Measurements from ENCODE around the gene GGN.
"Not testable (repeated sequence)": the region's sequence is repeated elsewhere in the genome, so short reads cannot be mapped to it uniquely, and the experiment has no call there.

Gene GGN, protein sequence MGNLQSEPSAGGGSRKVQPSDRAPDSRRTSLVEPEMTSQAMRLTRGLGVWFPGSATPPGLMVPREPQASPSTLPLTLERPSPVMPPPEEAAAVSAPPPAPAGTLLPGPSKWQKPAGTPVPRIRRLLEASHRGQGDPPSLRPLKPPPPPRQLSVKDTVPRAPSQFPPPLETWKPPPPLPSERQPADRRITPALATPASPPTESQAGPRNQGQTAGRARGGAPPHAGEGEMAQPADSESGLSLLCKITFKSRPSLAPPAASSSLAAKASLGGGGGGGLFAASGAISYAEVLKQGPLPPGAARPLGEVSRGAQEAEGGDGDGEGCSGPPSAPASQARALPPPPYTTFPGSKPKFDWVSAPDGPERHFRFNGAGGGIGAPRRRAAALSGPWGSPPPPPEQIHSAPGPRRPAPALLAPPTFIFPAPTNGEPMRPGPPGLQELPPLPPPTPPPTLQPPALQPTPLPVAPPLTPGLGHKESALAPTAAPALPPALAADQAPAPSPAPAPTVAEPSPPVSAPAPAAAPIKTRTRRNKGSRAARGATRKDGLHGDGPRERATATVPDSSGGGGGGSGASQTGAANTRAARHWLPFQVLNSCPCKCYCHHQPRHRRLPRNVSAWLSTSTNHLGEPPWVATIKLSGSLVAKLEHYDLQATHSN

DNA sequence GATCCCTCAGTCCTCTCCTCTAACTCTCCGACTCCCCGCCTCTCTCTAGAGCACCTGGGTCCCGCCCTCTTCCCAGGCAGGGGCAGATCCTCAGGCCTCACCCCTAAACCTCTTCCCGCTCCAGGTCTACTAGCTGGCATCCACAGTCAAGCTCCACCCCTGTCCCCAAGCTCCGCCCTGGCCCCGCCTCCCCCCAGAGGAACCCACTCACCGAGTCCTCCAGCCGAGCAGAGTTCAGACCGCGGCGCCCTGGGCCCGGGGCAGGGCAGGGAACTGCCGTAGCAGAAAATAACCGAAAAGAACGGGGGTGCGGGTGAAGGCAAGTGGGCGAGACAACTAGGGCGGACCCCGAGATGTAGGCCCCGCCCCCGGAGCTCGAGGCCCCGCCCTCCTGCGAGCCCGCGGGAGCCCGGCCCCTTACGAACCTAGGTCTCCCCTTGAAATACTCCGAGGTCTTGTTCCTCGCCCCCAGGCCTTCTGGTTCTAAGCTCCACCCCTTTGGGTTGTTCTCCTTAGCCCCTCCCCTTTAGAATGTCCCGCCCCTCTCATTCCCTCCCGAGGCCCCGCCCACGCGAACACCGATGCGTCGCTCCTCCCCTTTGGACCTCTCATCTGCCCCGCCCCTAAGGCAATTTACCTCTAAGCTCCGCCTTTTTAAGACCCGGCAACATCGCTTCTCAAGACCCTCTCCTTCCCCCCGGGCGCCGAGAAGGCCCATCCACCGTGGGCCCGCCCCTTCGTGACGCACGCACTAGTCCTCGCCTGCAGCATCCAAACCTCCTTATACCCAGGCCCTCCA lies at the start of gene GGN:
Gene GGN, minus strand, starts transcription at position 485 of the 799 bp plus-strand sequence. CDS start 773 bp downstream, outside the sequence.
- in situ Hi-C loops (cut with MboI; ENCODE audit: low sequenced_read_pairs), result no loop called here

DNA sequence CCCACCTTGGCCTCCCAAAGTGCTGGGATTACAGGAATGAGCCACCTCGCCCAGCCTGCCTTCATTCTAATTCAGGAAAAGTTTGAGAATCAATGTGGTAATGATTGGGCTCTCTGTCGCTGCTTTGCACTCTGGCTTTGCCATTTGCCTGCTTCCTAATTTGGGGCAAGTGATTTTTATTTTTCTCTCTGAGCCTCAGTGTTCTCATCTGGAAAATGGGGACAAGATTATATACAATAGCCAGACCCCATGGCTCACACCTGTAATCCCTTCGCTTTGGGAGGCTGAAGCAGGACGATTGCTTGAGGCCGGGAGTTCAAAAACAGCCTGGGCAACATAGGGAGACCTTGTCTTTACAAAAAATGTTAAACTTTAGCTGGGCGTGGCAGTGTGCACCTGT lies 49.5 kb upstream of the GGN start:
- in situ Hi-C loops (cut with MboI; ENCODE audit: low sequenced_read_pairs), result no loop called here

DNA sequence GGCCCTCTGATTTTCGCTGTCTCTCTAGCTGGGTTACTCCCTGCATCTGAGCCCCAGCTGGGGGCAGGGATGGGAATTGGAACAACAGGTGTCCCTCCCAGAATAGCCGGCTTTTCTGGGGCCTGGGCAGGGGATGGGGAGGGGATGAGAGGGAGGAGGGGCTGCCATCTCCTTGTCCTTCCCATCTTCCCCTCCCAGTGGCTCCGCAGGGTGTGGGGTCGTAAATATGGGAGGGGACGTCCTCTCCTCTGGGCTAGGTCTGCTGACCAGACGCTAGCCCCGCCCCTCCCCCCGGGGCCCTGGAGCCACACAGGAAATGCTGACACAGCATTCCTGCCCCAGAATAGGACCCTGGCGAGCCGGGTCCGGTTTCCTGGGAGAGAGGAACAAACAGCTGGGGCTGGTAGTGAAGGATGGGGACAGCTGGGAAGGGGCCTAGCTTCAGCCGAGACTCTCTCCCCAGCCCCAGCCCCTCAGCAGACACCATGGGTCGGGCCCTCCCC lies 46.8 kb upstream of the GGN start:
- in situ Hi-C loops (cut with MboI; ENCODE audit: low sequenced_read_pairs), result no loop called here

DNA sequence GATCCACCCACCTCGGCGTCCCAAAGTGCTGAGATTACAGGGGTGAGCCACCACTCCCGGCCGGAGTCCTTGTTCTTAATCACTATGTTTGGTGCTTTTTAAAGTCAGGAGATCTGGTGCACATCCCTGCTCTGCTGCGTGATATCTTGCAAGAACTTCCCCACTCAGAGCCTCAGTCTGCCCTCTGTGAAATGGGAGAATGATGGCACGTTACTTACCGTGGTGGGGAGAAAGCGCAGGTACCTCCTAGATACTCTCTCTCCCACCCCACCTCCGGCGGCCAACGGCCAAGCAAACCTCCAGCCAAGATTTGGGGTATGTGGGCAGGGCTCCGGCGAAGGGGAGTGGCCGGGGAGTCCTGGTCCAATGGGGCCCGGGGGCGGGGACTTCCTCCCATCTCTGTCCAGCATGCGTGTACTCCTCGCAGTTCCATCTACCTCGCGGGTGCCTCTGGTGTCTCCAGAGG lies 45.5 kb upstream of the GGN start, which contains the start of gene RYR1:
Gene RYR1, plus strand, starts transcription at position 424 of the 466 bp plus-strand sequence. CDS start 139 bp downstream, outside the sequence.
- in situ Hi-C loops (cut with MboI; ENCODE audit: low sequenced_read_pairs), result no loop called here

DNA sequence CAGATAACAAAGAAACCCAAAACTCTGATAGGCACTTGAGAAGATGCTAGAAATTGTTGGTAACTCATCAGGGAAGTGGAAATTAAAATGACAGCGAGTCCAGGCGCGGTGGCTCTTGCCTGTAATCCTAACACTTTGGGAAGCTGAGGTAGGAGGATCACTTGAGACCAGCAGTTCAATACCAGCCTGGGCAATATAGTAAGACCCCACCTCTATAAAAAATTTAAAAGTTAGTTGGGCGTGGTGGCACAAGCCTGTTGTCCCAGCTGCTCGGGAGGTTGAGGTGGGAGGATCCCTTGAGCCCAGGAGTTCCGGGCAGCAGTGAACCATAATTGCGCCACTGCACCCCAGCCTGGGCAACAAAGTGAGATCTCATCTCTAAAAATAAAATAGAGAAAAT lies 43.1 kb upstream of the GGN start:
- in situ Hi-C loops (cut with MboI; ENCODE audit: low sequenced_read_pairs), result no loop called here

DNA sequence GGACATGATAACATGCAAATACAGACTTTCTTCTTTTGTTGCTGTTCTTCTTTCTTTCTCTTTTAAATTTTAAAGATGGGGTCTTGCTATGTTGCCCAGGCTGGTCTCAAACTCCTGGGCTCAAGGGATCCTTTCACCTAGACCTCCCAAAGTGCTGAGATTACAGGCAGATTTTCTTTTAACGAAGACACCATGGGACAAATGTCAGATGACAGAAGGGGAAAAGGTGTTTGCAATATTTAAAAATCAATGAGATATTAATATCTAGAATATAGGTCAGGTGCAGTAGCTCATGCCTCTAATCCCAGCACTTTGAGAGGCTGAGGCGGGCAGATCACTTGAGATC lies 42.0 kb upstream of the GGN start:
- in situ Hi-C loops (cut with MboI; ENCODE audit: low sequenced_read_pairs), result no loop called here

DNA sequence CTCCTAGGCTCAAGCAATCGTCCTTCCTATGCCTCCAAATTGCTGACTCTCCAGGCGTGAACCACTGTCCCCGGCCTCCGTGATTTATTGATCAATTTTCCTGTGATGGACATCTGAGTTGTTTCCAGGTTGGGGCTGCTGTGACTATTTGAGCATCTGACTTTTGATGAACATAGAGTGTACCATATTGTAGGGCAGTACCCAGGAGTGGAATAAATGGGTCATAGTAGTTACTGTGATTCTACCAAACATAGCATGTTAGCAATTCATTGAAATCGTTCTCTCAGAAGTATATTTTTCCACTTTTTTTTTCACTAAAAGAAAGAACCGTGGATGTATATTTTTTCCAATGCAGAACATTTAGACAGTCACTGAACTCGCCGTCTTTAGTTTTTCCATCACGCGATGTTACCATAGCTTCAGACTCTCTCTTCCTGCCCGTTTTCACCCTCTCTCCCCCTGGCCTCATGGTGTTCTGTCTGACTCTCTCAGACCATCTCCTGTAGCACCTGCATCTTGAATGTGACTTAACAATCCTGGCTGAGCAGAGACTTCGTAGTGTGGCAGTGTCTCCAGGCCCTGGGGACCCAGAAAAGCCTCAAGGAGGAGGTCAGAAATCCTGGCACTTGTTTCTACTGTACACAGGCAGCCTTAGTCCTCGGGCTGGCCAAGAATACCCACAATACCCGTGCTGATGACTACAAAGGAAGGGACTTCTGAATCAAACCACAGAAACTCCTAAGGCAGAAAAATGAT lies 41.4 kb upstream of the GGN start:
- in situ Hi-C loops (cut with MboI; ENCODE audit: low sequenced_read_pairs), result no loop called here

DNA sequence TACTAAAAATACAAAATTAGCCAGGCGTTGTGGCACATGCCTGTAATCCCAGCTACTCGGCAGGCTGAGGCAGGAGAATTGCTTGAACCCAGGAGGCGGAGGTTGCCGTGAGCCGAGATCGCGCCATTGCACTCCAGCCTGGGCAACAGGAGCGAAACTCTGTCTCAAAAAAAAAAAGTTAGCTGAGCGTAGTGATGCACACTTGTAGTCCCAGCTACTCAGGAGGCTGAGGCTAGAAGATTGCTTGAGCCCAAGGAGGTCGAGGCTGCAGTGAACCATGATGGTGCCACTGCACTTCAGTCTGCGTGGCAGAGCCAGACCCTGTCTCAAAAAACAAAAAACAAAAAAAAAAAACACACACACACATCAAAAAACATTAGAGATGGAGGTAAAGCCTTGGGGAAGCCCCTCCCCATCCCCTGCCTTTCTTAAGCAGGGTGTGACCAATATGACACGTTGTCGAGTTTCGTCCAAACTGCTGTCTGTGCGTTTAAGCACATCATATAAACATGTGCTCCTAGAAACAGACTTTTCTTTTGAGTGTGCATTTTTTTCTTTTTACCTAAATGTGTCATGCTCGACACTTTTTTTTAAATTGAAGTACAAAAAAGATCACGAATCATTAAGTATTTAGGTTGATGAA lies 39.3 kb upstream of the GGN start:
- in situ Hi-C loops (cut with MboI; ENCODE audit: low sequenced_read_pairs), result not testable (repeated sequence)

DNA sequence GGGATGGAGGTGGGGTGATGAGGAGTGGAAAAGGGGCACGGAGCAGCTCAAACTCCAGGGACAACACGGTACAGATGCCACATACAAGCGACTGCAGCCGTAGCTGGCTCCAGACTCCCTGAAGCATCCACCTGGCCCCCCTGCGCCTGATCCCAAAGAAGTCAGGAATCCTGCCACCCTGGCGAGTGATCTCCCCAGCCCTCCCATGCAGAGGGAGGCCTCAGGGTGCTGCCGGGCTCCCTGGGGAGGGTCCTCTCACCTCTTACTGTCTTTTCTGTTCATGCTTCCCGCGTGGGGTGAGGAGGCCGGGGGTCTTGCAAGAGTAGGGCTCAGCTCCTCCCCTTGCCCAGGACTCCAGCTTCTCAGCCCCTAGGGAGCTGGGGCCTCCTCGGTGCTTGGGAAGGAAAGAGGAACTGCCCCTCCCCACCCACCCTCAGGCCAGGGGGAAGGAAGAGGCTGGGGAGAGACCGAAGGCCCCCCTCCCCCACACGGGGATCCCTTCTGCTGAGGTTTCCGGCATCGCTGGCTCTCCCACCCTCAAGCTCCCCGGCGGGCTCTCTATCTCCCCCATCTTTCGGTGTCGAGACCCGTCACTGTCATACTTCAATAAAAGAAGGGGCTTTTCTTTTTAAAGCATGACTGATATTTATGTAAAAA lies 38.1 kb upstream of the GGN start, which contains the start of gene RASGRP4:
Gene RASGRP4, minus strand, starts transcription at position 410 of the 657 bp plus-strand sequence. Its CDS starts 128 bp downstream, at position 282.
- in situ Hi-C loops (cut with MboI; ENCODE audit: low sequenced_read_pairs), result no loop called here

DNA sequence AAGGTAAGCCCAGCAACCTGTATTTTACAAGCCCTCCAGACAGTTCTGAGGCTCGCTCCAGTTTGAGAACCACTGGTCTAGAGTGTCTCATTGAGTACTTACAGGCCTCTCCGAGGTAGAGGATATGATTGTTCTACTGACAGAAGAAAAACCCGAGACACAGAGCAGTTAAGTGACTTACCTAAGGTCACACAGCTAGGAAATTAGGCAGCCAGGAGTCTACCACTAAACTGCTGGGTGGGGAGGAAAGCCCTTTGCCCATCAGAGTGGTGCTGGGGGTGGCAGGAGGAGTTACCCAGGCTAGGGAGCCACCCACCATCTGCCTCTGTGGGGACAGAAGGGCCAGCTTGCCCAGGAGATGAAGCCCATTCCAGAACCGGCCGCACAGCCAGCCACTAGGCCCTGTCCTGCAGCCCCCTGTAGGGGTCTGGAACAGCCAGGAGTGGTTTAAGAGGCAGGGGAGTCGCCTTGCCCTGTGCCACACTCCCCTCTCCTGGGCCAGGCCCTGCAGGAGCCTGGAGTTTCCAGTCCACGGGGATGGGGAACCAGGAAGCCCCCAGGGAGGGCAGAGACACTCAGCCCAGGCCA lies 37.5 kb upstream of the GGN start:
- in situ Hi-C loops (cut with MboI; ENCODE audit: low sequenced_read_pairs), result no loop called here

DNA sequence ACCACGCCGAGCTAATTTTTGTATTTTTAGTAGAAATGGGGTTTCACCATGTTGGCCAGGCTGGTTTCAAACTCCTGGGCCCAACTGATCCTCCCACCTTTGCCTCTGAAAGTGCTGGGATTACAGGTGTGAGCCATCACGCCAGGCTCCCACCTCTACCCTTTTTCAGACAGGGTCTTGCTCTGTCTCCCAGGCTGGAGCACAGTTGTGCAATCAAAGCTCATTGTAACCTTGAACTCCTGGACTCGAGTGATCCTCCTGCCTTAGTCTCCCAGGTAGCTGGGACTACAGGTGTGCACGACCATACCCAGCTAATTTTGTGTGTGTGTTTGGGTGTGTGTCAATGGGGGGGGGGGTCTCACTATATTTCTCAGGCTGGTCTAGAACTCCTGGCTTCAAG lies 36.4 kb upstream of the GGN start:
- in situ Hi-C loops (cut with MboI; ENCODE audit: low sequenced_read_pairs), result loop anchor here (25.0 kb wide), 1 partner anchor 488 kb away; the partner anchor contains the start of gene CCER2

DNA sequence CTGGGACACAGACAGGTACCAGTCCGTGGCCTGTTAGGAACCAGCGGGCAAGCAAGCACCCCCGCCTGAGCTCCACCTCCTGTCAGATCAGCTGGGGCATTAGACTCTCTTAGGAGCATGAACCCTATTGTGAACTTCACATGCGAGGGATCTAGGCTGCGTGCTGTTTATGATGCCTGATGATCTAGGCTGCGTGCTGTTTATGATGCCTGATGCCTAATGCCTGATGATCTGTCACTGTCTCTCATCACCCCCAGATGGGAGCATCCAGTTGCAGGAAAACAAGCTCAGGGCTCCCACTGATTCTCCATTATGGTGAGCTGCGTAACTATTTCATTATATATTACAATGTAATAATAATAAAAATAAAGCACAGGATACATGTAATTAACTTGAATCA lies 34.6 kb upstream of the GGN start:
- in situ Hi-C loops (cut with MboI; ENCODE audit: low sequenced_read_pairs), result loop anchor here (25.0 kb wide), 1 partner anchor 490 kb away; the partner anchor contains the start of gene CCER2

DNA sequence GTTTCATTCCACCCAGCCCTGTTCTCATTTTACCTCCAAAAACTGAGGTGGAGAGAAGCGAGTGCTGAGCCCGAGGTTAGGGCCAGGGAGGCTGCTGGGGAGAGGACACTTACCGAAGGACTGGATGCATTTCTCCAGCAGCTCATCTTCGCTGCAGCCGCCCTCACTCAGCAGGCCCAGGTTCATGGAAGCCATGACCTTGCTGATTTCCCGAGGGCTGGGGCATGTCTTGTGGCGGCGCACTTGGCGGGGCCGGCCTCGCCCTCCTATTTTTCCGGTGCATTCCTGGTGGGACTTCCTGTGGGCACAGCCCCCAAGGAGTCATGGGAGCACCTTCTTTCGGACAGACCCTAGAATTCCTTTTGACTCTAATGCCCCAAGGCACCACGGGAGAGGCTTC lies 34.0 kb upstream of the GGN start:
- in situ Hi-C loops (cut with MboI; ENCODE audit: low sequenced_read_pairs), result loop anchor here (25.0 kb wide), 1 partner anchor 490 kb away; the partner anchor contains the start of gene CCER2

DNA sequence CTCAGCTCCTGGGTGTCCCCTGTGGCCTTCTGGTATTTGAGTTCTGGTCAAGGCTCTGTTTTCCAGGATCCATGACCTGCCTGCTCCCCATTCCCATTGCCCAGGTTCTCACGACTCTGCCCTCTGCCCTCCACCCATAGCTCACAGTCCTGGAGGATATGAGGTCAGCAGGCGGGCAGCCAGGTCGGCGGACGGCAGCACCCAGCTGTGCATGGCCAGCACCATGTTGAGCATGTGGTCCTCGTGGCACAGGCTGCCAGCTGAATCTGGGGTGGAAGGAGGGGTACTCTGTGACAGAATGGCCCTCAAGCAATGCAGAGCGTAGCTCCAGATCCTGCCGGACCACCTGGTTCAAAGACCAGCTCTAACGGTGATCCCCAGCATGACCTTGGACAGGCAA lies 33.1 kb upstream of the GGN start:
- in situ Hi-C loops (cut with MboI; ENCODE audit: low sequenced_read_pairs), result loop anchor here (25.0 kb wide), 1 partner anchor 491 kb away; the partner anchor contains the start of gene CCER2

DNA sequence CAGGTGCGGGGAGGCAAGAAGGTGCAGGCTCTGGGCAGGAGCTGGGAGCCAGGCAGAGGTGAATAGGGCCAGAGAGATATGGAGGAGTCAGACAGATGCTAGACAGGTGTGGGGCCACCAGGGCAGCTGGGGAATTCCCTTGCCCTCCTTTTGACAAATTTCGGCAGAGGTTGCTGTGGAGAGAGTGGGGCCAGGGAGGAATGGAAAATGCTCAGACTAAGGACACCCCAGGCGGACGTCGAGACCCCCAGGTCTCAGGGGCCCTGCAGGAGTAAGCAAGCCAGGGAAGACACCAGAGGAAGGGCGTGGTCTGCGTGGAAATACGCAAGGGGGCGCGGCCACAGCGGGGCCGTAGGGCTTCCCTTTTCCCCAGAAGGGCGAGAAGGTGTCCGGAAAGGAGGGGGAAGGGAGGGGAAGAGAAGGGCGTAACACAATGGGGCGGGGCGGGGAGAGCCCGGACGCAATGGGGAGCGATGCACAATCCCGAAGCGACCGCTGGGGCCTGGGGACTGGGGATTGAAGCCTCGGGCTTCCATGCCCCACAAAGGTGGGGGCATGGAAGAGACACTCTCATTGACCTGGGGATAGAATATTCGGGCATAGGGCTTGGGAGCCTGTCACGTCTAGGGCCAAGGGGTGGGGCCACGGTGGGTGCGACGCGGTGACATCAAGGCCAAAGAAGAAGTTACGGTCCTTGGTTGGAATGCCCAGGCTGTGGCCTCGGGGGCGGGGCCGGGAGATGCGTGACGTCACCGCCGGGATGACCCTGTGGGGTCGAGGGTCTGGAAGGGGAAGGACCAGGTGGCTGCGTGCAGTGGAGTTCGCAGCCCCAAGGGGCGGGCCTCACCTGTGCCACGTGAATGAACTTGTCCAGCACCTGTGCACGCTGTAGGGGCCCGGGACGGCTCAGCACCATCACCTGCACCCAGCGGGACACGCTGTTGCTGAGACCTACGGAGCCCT lies 30.0 kb upstream of the GGN start:
- in situ Hi-C loops (cut with MboI; ENCODE audit: low sequenced_read_pairs), result loop anchor here (25.0 kb wide), 1 partner anchor 494 kb away; the partner anchor contains the start of gene CCER2

DNA sequence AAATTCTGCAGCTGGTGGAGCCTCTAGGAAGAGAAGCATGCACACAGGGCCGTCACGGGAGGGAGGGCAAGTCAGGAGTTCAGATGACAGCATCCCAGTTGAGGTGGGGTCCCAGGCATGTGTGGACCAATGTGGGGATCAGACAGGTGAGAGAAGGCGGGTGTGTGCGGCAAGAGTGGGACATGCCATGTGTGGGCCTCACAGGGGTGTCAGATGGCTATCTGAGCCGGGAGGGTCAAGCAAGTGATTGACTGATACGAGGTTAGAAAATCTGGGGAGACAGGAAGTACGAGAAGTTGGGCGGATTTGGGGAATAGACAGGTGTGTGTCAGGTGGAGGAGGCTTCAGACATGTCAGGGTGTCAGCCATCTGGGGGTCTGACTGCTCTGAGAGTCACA lies 29.3 kb upstream of the GGN start:
- in situ Hi-C loops (cut with MboI; ENCODE audit: low sequenced_read_pairs), result loop anchor here (25.0 kb wide), 1 partner anchor 495 kb away; the partner anchor contains the start of gene CCER2

DNA sequence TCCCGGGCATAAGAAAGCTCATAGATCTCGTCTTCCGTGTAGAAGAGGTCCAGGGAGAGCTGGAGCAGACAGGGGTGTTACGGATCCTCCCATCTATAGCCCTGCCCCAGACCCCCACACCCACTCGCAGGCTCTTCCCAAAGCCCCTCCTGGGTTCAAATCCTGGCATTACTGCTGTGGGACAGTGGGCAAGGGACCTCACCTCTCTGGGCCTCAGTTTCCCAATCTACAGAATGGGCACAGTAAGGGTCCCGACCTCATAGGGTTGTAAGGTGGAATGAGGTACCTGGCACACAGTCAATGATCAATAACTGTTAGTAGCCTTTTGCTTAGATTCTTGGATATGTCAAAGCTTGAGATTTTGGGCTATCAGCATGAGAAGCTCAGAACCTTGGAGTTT lies 25.6 kb upstream of the GGN start:
- in situ Hi-C loops (cut with MboI; ENCODE audit: low sequenced_read_pairs), result loop anchor here (25.0 kb wide), 1 partner anchor 499 kb away; the partner anchor contains the start of gene CCER2

Measured in HL-60/S4 treated with phorbol 12-myristate 13-acetate at 8.2 ng/mL for 4 days and 3 days (cell line).